Measurements from ENCODE around the gene SH3RF3.

SH3RF3 gene

DNA sequence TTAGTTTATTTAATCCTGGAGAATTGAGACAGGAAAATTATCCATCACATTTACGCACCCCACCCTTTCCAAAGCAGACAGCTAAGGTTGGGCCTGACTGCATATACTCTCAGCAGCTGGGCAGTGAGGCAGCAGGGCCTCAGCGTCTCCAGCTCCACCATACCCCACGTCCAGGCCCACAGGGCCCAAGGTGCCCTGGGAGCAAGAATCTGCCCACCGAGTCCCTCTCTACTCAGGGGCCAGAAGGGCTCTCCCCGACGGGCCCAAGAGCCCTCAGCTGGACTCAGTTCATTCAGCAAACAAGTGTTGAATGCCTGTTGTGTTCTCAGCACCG is 358.5 kb downstream of the SH3RF3 start:
- no peak overlapping the region for H3K4me3 ChIP-seq (ENCODE audit: insufficient read depth, low read depth, low read length)
- 89 to 90% methylated on average over 7 of the region's 7 CpGs for WGBS, 2 experiments
- H3K36me3 ChIP-seq (ENCODE audit: control insufficient read depth, insufficient read depth, low read length): no peaks in the 10 kb centered on the region
- H3K27me3 ChIP-seq (ENCODE audit: control insufficient read depth, insufficient read depth, low read length, poor library complexity, severe bottlenecking): no peaks in the 10 kb centered on the region
- H3K9me3 ChIP-seq (ENCODE audit: control insufficient read depth, low read length): no peaks in the 10 kb centered on the region
- H3K27ac ChIP-seq (ENCODE audit: insufficient read depth, low read depth, low read length, poor library complexity, severe bottlenecking): no peak overlapping the region
- no peaks in the 10 kb centered on the region for H3K4me1 ChIP-seq (ENCODE audit: control insufficient read depth, insufficient read depth, low read length)

DNA sequence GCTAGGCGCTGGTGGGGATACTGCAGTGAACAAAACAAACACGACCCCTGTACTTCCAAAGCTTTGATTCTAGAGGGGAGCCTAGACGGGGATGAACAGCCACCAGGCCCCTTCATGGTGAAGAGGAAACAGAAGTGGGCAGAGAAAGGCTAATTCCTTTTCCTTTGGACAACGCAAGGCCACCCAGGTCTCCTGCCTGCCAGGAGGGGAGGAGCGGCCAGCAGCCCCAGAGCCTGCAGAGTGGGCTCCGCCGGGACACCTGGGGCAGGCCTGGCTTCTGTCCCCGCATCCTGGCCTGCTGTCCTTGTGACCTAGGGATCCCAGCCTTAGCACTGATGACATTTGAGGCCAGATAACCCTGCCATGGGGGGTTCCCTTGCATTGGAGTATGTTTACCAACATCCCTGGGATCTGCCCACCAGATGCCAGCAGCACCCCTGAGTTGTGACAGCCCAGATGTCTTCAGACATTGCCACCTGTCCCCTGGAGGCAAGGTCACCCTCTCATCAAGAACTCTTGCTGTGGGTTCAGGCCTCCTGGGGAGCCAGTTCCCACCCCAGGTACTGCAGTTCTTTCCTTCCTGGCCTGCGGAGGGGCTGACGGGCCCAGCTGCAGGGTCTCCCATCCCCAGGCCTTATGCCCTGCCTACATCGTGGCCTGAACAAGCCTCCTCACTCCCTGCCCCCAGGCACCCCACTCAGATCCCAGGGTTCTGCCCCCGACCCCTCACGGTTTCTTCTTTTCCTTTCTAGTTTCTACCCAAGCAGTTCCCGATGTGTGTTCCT is 359.1 kb downstream of the SH3RF3 start:
- WGBS, 2 experiments: 92 to 95% methylated on average over 14 of the region's 14 CpGs
- H3K36me3 ChIP-seq (ENCODE audit: control insufficient read depth, insufficient read depth, low read length): no peaks in the 10 kb centered on the region
- no peak overlapping the region for H3K27ac ChIP-seq (ENCODE audit: insufficient read depth, low read depth, low read length, poor library complexity, severe bottlenecking)
- H3K4me3 ChIP-seq (ENCODE audit: insufficient read depth, low read depth, low read length): no peak overlapping the region
- H3K27me3 ChIP-seq (ENCODE audit: control insufficient read depth, insufficient read depth, low read length, poor library complexity, severe bottlenecking): no peaks in the 10 kb centered on the region
- H3K9me3 ChIP-seq (ENCODE audit: control insufficient read depth, low read length): no peaks in the 10 kb centered on the region
- H3K4me1 ChIP-seq (ENCODE audit: control insufficient read depth, insufficient read depth, low read length): no peaks in the 10 kb centered on the region

DNA sequence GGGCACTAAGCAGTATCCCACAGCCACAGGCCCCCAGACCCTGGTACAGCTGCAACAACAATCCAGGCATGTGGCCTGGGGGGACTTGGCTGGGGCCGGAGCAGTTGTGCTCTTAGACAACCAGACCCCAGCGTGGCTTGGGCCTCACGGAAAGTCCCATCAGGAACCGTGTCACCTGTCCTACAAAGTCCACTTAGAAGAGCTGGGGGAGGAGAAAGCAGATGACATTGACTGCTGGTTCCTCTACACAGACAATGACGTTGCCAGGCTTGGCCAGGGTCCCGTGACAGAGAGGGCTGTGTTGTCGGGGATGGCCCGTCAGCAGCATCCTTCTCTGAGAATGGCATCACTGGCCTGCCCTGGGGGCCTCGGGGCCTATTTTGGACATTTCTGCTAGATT is 360.3 kb downstream of the SH3RF3 start:
- H3K9me3 ChIP-seq (ENCODE audit: control insufficient read depth, low read length): no peaks in the 10 kb centered on the region
- no peaks in the 10 kb centered on the region for H3K4me1 ChIP-seq (ENCODE audit: control insufficient read depth, insufficient read depth, low read length)
- no peaks in the 10 kb centered on the region for H3K36me3 ChIP-seq (ENCODE audit: control insufficient read depth, insufficient read depth, low read length)
- 95% methylated on average over 9 of the region's 9 CpGs for WGBS, 2 experiments
- H3K27me3 ChIP-seq (ENCODE audit: control insufficient read depth, insufficient read depth, low read length, poor library complexity, severe bottlenecking): no peaks in the 10 kb centered on the region
- no peak overlapping the region for H3K4me3 ChIP-seq (ENCODE audit: insufficient read depth, low read depth, low read length)
- no peak overlapping the region for H3K27ac ChIP-seq (ENCODE audit: insufficient read depth, low read depth, low read length, poor library complexity, severe bottlenecking)

DNA sequence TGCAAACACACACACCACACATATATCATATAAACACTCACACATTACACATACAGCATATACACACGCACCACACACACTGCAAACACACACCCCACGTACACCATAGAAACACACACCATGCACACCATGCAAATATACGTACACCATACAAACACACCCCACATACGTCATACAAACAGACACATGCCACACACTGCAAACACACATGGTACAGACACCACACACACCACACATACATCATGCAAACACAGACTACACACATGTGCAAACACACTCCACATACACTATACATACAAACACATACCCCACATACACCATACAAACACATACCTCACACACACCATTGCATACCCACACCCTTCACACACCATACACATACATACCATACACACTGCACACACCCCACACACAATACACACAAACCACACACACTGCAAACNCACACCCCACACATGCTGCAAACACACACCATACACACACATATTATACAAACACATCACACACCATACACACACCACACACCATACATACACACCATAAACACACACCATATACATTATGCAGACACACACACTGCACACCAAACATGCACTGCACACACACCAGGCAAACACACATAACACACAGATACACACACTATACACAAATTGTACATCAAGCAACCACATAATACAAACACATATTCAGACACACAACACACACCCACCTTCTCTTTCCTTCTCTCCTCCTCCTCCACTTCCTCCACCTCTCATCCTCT is 364.4 kb downstream of the SH3RF3 start:
- no peak overlapping the region for H3K4me3 ChIP-seq (ENCODE audit: insufficient read depth, low read depth, low read length)
- 89 to 91% methylated on average over 4 of the region's 4 CpGs for WGBS, 2 experiments

DNA sequence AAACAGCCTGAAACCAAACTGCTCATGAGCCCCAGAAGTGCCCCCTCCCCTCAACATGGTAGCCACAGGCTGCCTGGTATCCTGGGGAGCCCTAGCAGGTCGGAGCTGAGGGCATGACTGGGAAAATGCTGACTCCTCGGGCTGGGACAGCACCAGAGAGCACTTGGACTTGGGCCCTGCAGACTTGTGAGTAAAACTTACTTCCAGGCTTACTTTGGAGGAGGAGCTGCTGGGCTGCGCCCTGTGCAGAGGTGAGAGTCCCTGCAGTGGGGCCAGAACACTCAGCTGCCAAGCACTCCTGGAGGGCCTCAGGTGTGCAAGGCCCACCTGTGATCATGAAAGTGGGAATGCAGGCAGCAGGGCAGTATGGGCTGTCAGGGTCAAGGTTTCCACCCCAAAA is 365.3 kb downstream of the SH3RF3 start:
- Histone ChIP-seq H3K9me3 (ENCODE audit: control insufficient read depth, low read length) (no peaks in the 10 kb centered on the region), H3K36me3 (ENCODE audit: control insufficient read depth, insufficient read depth, low read length) (no peaks in the 10 kb centered on the region), H3K27ac (ENCODE audit: insufficient read depth, low read depth, low read length, poor library complexity, severe bottlenecking) (no peak overlapping the region), H3K4me3 (ENCODE audit: insufficient read depth, low read depth, low read length) (no peak overlapping the region), H3K4me1 (ENCODE audit: control insufficient read depth, insufficient read depth, low read length) (no peaks in the 10 kb centered on the region), H3K27me3 (ENCODE audit: control insufficient read depth, insufficient read depth, low read length, poor library complexity, severe bottlenecking) (no peaks in the 10 kb centered on the region)
- 87 to 88% methylated on average over 3 of the region's 3 CpGs for WGBS, 2 experiments

More for the DNA sequence above, 364.4 kb downstream of the SH3RF3 start:
- Histone ChIP-seq H3K27ac (ENCODE audit: insufficient read depth, low read depth, low read length, poor library complexity, severe bottlenecking) (no peak overlapping the region), H3K36me3 (ENCODE audit: control insufficient read depth, insufficient read depth, low read length) (no peaks in the 10 kb centered on the region), H3K27me3 (ENCODE audit: control insufficient read depth, insufficient read depth, low read length, poor library complexity, severe bottlenecking) (no peaks in the 10 kb centered on the region), H3K4me1 (ENCODE audit: control insufficient read depth, insufficient read depth, low read length) (no peaks in the 10 kb centered on the region), H3K9me3 (ENCODE audit: control insufficient read depth, low read length) (no peaks in the 10 kb centered on the region)

DNA sequence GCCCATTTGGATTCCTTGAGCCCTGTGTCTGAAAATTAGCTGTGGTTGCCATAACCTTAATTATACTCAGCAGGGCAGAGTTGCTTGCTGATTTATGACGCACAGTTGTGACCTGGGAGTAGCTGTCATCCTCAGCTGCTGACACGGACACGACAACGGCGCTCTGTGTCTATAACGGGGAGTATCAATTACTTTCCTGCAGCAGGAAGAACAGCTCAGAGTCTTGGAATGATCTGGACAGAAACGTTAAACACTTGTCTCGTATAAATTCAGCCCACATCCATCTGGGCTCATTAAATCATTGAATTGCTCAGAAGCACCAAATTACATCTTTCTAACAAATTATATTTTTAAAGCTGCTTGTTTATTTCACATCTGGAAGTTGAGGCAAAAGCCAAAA is 368.5 kb downstream of the SH3RF3 start:
- H3K9me3 ChIP-seq (ENCODE audit: control insufficient read depth, low read length): no peaks in the 10 kb centered on the region
- H3K36me3 ChIP-seq (ENCODE audit: control insufficient read depth, insufficient read depth, low read length): no peaks in the 10 kb centered on the region
- 93 to 96% methylated on average over 8 of the region's 8 CpGs for WGBS, 2 experiments
- no peaks in the 10 kb centered on the region for H3K27me3 ChIP-seq (ENCODE audit: control insufficient read depth, insufficient read depth, low read length, poor library complexity, severe bottlenecking)
- H3K4me1 ChIP-seq (ENCODE audit: control insufficient read depth, insufficient read depth, low read length): no peaks in the 10 kb centered on the region
- no peak overlapping the region for H3K4me3 ChIP-seq (ENCODE audit: insufficient read depth, low read depth, low read length)
- no peak overlapping the region for H3K27ac ChIP-seq (ENCODE audit: insufficient read depth, low read depth, low read length, poor library complexity, severe bottlenecking)

DNA sequence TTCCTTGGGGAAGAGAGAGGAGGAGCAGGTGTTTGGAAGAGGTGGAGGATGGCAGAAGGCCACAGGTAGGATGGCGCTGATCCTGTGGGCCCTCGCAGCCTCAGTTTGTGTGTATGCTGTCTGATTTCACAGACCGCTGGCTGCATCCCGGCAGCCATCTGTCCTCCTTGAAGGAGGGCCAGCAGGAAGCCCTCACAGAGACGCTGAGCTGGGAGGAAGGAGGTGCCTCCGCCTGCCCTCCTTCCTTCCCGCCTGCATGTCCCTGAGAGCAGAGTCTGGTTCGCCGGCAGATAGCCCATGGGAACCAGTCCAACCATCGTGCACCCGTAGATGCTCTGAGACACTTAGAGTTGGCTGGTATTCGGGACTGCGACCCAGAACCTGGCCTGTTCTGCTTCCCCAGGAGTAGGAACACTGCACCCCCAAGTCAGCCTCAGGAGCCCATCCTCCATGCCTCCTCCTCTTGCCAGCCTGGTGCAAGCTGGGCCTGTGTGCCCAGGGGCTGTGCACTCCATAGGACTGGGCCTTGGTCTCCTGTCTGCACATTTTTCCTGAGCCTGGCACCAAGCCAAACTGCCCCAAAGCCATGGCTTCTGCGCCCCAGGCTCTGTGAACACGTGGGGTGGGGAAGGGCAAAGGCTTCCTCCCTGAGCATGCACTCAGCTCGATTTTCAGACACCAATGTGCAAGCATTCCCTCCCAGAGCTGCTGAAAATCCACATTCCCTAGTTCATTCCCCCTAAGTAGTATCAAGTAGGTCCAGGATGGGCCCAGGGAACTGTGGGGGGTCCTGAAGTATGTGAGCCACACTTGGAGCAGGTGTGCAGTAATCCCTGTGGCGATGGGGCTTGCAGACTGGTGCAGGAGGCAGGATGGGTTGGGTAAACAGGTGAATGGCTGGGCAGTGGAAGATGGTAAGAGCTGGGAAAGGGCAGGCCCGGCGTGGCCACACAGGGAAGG is 369.2 kb downstream of the SH3RF3 start:
- no peaks in the 10 kb centered on the region for H3K4me1 ChIP-seq (ENCODE audit: control insufficient read depth, insufficient read depth, low read length)
- H3K36me3 ChIP-seq (ENCODE audit: control insufficient read depth, insufficient read depth, low read length): no peaks in the 10 kb centered on the region
- H3K27me3 ChIP-seq (ENCODE audit: control insufficient read depth, insufficient read depth, low read length, poor library complexity, severe bottlenecking): no peaks in the 10 kb centered on the region
- 91% methylated on average over 19 of the region's 19 CpGs for WGBS, 2 experiments
- H3K27ac ChIP-seq (ENCODE audit: insufficient read depth, low read depth, low read length, poor library complexity, severe bottlenecking): no peak overlapping the region
- H3K4me3 ChIP-seq (ENCODE audit: insufficient read depth, low read depth, low read length): no peak overlapping the region
- H3K9me3 ChIP-seq (ENCODE audit: control insufficient read depth, low read length): no peaks in the 10 kb centered on the region

DNA sequence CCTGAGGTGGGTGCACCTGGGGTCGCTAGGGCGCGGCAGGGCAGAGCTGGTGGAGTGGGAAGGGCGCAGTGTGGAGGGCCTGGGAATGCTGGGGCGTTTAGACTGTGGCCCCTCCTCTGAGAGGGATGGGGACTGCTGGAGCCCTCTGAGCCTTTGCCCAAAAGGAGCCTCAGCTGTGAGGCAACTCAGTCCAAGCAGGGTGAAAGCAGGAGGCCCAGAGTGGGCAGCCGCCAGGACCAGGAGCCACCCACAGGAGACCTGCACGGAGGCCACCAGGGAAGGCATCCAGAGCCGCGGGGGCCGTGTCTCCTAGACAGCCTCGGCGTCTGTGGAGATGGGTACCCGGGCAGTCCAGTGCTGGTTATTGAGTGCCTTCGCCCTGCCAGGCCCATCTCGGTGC is 369.9 kb downstream of the SH3RF3 start:
- Histone ChIP-seq H3K27me3 (ENCODE audit: control insufficient read depth, insufficient read depth, low read length, poor library complexity, severe bottlenecking) (no peaks in the 10 kb centered on the region), H3K4me1 (ENCODE audit: control insufficient read depth, insufficient read depth, low read length) (no peaks in the 10 kb centered on the region), H3K27ac (ENCODE audit: insufficient read depth, low read depth, low read length, poor library complexity, severe bottlenecking) (no peak overlapping the region), H3K4me3 (ENCODE audit: insufficient read depth, low read depth, low read length) (no peak overlapping the region), H3K9me3 (ENCODE audit: control insufficient read depth, low read length) (no peaks in the 10 kb centered on the region), H3K36me3 (ENCODE audit: control insufficient read depth, insufficient read depth, low read length) (no peaks in the 10 kb centered on the region)
- WGBS, 2 experiments: 94 to 96% methylated on average over 15 of the region's 15 CpGs

DNA sequence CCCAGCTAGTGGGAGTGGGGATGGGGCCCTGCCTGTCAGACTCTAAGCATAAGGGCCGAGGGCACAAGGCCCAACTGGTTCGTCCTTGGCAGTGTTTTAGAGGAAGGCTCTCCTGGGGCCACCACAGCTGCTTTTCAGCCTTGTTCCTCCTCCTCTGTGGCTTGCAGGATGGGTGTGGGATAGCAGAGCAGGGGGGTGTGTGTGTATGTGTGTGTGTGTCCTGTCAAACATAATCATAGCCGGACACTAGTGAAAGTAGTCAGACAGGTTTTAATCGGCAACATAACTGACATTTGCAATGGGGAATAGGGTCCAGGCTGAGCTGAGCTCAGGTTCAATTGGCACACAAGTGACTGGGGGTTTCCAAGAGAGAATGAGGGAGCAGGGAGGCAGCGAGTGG is 370.6 kb downstream of the SH3RF3 start:
- Histone ChIP-seq H3K9me3 (ENCODE audit: control insufficient read depth, low read length) (no peaks in the 10 kb centered on the region), H3K4me3 (ENCODE audit: insufficient read depth, low read depth, low read length) (no peak overlapping the region), H3K27me3 (ENCODE audit: control insufficient read depth, insufficient read depth, low read length, poor library complexity, severe bottlenecking) (no peaks in the 10 kb centered on the region), H3K4me1 (ENCODE audit: control insufficient read depth, insufficient read depth, low read length) (no peaks in the 10 kb centered on the region), H3K27ac (ENCODE audit: insufficient read depth, low read depth, low read length, poor library complexity, severe bottlenecking) (no peak overlapping the region), H3K36me3 (ENCODE audit: control insufficient read depth, insufficient read depth, low read length) (no peaks in the 10 kb centered on the region)
- 91 to 93% methylated on average over 5 of the region's 5 CpGs for WGBS, 2 experiments

DNA sequence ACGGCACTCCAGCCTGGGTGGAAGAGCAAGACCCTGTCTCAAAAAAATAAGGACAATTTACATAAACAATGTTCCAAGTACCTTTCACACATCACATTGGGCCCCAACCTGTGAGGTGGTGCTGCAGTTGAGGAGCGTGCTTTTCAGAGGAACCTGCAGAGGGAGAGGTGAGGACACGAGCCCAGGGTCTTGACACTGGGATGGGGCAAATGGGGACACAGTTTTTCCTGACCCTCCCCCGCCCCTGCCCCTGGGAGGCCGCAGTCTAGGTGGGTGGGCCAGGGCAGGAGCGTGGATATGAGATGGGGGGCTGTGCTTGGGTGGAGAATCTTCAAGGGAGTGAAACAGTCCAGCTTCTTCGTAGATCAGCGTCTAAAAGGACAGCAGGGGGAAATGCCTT is 371.9 kb downstream of the SH3RF3 start:
- no peaks in the 10 kb centered on the region for H3K4me1 ChIP-seq (ENCODE audit: control insufficient read depth, insufficient read depth, low read length)
- no peaks in the 10 kb centered on the region for H3K36me3 ChIP-seq (ENCODE audit: control insufficient read depth, insufficient read depth, low read length)
- no peaks in the 10 kb centered on the region for H3K9me3 ChIP-seq (ENCODE audit: control insufficient read depth, low read length)
- no peak overlapping the region for H3K27ac ChIP-seq (ENCODE audit: insufficient read depth, low read depth, low read length, poor library complexity, severe bottlenecking)
- H3K4me3 ChIP-seq (ENCODE audit: insufficient read depth, low read depth, low read length): no peak overlapping the region
- no peaks in the 10 kb centered on the region for H3K27me3 ChIP-seq (ENCODE audit: control insufficient read depth, insufficient read depth, low read length, poor library complexity, severe bottlenecking)
- WGBS, 2 experiments: 85 to 87% methylated on average over 6 to 8 of the region's 8 CpGs
